ENCODE measurements around the gene KSR2.

Gene KSR2

DNA sequence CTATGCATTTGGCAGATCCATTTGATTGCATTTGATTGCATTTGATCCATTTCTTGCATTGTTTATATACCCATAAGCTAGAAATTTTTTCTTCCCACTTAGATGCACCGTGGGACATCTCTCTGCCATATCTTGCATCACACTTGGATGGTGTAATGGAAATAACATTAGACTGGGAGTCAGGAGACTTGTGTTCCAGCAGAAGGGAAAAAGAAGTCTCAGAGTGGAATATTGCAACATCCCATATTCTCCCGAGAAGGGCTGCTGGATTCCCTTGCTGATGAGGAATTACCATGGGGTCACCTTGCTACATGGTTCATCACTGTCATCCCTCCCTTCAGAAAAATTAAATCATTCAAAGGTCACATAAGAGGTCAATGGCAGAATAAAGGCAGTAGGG, 78.1 kb downstream of the KSR2 start:
- H3K4me3 ChIP-seq (ENCODE audit: low read depth, low read length) = no peak overlapping the region
- TF ChIP-seq, protein P1, sequence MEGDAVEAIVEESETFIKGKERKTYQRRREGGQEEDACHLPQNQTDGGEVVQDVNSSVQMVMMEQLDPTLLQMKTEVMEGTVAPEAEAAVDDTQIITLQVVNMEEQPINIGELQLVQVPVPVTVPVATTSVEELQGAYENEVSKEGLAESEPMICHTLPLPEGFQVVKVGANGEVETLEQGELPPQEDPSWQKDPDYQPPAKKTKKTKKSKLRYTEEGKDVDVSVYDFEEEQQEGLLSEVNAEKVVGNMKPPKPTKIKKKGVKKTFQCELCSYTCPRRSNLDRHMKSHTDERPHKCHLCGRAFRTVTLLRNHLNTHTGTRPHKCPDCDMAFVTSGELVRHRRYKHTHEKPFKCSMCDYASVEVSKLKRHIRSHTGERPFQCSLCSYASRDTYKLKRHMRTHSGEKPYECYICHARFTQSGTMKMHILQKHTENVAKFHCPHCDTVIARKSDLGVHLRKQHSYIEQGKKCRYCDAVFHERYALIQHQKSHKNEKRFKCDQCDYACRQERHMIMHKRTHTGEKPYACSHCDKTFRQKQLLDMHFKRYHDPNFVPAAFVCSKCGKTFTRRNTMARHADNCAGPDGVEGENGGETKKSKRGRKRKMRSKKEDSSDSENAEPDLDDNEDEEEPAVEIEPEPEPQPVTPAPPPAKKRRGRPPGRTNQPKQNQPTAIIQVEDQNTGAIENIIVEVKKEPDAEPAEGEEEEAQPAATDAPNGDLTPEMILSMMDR (IDR thresholded peaks at IDR 0.05; ENCODE audit: low read depth, low read length) = no peak

DNA sequence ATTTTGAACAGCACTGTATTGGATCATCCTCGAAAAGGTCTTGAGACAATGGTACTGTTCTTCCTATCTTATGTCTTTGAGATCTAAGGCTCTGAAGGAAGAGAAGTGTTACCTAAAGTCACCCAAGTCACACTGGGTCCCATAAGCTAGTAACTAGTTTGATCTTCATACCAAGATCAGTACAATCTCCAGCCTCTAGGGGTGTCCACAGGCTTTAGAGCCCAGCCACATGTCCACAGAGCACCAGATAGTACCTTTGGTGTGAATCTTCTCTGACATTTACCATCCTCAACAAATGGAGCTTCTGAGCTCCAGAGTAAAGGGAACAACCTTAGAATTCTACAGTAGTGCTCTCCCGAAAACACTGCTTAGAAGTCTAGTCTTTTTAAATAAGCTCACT, 78.7 kb downstream of the KSR2 start:
- H3K4me3 ChIP-seq (ENCODE audit: low read depth, low read length) = no peak overlapping the region
- TF ChIP-seq, protein P1 (IDR thresholded peaks at IDR 0.05; ENCODE audit: low read depth, low read length) = no peak

DNA sequence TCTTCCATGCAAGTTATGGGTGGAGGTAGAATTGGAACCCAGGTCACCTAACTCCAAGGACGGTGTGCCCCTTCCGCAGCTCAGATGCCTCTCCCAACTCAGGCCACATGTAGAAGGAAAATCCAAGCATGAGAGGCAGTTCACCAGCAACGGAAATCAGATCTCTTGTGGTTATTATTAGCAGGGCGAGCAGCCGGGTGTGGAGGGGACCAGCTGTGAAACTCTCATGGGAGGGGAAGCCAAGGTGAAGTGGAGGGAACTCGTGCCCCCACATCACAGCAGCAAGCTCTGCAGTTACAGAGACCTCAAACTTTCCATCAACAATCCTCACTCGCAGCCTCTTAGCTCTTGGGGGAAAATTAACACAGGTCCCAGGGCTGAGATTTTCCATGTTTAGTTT, 79.7 kb downstream of the KSR2 start:
- no peak overlapping the region for H3K4me3 ChIP-seq (ENCODE audit: low read depth, low read length)
- TF ChIP-seq, protein P1 (IDR thresholded peaks at IDR 0.05; ENCODE audit: low read depth, low read length) = no peak

DNA sequence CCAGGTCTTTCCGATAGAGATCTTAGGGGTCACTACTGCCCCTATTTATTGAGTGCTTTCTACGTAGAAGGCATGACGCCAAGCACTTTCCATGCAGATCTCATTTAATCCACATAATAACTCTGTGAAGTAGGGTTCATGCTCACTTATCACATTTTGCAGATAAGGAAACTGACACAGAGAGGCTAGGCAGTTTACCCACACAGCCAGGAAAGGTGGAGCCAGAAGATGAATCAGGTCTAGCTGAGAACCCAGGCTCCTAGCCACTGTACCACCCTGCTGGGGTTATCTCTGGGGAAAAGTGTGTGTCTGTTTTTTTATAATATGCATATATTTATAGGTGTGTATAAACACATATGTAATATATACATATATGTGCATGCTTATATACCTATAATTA, 83.6 kb downstream of the KSR2 start:
- no peak overlapping the region for H3K4me3 ChIP-seq (ENCODE audit: low read depth, low read length)
- TF ChIP-seq, protein P1 (IDR thresholded peaks at IDR 0.05; ENCODE audit: low read depth, low read length) = no peak

DNA sequence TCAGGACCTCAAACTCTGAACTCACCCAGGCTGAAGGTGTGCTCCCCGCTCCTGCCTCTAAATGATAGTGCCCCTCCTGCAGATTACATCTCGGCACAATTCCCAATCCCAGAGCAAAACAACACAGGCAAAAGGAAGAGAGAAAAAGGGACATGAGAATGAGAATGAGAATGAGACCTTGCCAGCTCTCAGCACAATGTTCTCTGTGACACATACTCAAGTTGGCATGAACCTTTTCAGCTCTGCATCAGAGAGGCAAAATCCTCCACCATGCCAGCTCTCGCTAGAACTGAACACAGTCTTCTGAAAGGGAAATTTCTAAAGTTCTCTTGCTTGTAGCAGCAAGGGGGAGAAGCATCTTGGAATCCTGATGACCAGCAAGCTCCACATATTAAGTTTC, 84.6 kb downstream of the KSR2 start:
- no peak overlapping the region for H3K4me3 ChIP-seq (ENCODE audit: low read depth, low read length)
- TF ChIP-seq, protein P1 (IDR thresholded peaks at IDR 0.05; ENCODE audit: low read depth, low read length) = no peak

DNA sequence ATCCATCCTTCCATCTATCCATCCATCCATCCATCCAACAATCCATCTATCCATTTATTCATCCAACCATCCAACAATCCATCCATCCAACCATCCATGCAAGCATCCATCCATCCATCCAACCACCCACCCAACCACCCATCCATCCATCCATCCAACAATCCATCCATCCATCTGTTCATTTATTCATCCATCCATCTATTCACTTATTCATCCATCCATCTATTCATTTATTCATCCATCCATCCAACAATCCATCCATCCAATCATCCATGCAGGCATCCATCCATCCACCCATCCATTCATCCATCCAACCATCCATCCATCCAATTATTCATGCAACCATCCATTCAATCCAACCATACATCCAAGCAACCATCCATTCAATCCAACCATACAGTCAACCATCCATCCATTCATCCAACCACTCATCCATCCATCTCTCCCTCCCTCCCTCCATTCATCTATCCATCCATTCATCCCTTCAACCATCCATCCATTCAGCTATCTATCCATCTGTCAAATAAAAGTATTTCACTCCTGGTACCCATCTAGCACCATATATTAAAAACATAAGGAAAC, 86.1 kb downstream of the KSR2 start:
- H3K4me3 ChIP-seq (ENCODE audit: low read depth, low read length) = no peak overlapping the region

DNA sequence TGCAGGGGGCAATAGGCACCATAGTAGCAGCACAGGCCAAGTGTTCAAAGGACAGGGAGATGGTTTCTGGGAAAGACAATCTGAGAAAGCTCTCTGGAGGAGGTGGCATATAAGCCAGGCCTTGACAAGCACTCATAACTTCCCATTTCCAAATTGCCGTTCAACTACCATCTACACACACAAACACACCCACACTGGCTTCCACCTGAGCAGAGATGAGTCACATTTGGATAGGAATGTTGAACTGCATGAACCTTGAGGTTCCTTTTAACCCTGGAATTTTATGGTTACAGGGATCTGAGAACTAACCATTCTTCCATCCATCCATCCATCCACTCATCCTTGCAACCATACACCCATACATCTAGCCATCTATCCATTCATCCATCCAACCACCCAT, 86.6 kb downstream of the KSR2 start:
- TF ChIP-seq, protein P1 (IDR thresholded peaks at IDR 0.05; ENCODE audit: low read depth, low read length) = no peak
- no peak overlapping the region for H3K4me3 ChIP-seq (ENCODE audit: low read depth, low read length)

More for the DNA sequence above, 86.1 kb downstream of the KSR2 start:
- TF ChIP-seq, protein P1 (IDR thresholded peaks at IDR 0.05; ENCODE audit: low read depth, low read length) = no peak
